Measurements from ENCODE around the gene AGAP1.
"Not testable (repeated sequence)": the region's sequence is repeated elsewhere in the genome, so short reads cannot be mapped to it uniquely, and the experiment has no call there.

AGAP1 gene

DNA sequence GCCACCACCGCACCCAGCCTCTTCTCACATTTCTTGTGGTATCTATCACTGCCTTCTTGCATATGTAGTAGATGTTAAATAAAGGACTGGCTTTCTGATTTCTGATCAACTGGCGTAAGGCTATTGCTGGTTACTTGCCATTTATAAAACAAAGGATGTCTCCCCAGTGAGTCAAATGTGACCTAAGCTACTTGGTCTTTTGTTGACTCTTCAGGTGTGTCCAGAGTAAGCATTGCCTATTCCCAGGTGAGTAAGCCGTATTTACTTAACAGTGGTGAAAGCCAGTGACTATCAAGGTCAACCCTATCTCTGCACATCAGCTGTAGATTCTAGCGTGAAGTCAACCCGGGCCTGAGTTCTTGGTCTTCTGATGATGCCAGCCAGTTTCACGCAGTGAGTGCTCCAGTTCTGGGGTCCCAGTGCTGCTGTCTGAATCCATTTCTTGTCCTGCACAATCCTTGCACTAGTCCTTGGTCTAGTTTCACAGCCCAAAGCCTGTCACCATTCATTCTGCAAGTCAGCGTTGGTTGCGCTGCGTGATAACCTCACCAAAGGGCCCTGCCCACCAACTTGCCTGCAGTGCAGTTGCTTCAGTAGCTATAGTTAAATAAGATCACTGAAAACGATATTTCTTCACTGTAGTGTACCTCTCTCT is 554.2 kb downstream of the AGAP1 start:
- no peak for DNase-seq

DNA sequence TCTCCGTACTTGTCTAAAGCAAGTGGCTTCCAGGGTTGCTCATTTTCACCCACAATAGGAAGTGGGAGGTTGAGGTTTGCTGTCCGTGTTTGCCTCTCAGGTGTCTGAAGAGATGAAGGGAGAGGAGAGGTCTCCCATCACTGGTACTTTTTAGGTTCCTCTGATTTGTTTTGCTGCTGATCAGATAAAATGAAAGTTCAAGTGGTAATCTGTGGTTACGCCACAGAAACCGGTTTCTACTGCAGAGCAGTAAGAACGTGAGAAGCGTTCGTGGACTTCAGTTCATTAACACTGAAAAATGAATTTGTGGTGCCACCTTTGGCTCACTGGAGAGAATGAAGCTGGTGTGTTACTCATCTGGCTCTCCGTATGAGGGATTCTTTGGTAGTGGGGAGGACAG is 556.1 kb downstream of the AGAP1 start:
- no peak for DNase-seq

DNA sequence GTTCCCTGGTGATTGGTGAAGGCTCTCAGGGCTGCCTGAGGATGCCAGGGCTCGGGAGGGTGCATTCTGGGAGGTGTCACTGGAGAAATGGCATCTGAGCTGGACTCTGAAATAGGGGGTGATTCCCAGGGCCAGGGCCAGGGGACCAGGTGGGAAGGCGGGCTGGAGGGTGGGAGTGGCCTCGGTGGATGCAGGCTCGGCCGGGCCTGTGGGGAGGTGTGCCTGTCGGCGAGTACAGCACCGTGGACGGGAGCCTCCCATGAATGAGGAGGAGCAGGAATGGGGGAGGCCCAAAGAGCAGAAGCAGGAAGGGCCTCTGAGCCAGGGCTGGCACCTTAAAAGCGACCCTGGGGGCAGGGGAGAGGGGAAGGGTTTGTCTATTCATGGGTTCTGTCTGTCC is 557.5 kb downstream of the AGAP1 start:
- no peak for DNase-seq

DNA sequence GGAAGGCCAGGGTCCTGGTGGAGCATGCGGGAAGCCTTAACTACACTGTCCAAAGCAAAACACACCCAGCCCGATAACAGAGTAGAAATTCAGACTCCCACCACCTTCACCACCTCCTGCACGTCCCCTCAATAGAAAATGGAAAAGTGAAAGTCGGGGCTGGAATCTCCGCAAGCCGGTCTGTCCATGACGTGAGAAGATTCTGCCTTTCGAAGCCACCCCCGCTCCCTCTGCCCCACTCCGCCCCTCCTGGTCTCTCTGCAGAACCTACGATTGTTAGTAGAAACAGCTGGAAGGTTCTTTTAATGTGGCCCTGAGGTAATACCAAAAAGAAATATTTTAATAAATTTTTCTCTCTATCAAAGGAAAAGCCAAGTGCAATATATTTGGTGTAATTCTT is 558.0 kb downstream of the AGAP1 start:
- DNase-seq = no peak

DNA sequence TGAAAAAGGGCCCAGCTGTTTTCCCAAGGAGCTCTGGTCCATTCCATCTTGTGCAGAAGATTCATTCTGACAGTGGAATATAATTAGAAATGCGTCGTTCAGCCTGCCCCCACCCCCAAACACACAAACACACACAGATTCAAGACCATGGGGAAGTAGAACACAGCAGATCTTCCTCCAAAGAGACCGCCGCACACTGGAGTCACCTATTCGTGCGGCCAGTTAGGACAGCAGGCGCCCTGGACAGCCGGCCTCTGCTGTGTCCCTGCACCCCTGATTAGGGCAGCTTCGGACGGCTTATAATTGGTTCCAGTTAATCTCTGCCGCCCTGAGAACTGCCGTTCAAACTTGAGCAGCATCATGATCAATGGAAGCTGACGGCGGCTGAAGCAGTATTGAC is 558.4 kb downstream of the AGAP1 start:
- DNase-seq = no peak

DNA sequence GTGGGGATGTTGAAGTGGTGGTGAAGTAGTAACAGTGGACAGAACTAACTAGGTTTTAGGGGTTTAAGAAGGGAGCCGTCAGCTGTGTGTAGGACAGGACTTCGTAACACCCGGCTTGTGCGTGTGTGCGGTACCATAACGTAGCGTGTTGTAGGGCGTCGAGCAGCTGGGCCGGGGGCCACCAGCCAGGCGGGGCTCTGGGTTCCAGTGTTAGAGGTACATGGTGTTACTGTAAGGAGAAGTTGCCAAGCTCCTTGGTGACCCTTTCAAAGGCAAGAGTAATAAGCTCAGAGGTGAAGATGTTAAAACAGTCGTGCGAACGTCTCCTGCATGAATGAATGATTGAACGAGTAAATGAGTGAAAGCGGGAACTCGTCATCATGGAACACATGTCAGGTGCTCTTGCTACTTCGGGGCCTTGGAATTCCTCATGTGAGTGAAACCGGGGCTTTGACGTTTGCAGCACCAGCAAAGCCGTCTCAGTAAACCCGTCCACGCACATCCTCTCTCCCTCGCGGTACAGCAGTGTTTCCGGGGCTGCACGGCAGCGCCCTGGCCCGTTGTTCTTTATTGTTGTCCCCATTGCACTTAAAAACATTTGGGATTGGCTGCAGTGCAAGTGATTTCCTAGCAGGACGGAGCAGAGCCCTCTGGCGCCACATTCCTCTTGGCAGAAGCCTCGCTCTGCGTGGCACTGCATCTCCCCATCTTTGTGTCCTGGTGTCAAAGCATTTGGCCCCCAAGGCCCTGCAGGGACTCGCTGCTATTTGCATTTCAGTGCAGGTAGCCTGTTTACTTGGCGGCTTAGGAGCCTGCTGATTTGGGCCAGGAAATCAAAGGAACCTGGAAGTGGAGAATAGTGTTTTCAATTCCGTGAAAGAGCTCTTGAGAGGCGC is 559.3 kb downstream of the AGAP1 start:
- DNase-seq = peak in 9 of 56 donors; percentile 7 to 24 (median 16)

DNA sequence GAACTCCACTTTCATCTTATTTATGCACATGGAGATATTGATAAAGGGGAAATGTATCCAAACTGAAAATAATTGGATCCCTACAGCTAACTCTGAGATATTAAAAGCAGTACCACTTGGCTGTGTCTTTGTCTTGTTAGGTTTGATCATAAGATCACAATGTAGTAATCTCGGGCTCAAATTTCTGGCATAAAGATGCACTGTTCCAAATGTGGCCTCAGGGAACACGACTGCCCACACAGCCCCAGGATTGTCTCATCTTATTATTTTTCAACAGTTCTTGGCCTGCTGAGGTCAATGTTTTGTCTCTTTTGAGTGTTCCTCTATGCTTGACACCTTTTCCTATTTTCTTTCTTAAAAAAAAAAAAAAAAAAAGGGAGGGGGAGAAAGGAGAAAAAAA is 560.3 kb downstream of the AGAP1 start:
- no peak for DNase-seq

DNA sequence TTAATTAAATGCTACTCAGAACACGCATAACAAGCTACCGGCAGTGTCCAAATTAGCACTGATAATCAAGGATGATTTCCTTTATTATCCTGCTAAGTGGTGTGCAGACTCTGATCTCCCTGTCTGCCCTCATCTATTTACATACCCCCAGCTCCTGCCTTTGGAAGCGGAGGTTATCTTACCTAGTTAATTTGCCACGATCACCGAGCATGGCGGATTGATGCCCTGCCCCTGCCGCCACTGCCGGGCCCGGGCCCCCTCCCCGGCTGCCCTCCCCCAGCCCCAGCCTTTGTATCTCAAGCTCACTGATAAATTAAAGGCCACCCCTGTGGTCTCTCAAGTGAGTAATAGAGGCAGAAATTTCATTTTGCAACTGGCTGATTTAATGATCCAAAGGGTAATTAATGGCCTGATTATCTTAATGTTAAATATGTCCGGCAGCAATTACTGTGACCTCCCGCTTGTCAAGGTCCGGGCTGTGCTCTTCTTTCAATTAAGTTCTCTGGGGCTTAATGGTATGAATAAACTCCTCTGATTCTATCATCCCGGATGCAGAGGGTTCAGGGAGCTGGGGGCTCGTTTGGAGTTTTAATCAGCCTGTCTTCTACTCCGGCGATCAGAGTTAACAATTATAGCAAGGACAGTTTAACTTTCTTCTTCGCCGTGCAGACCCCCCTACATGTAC is 560.9 kb downstream of the AGAP1 start:
- DNase-seq = no peak

DNA sequence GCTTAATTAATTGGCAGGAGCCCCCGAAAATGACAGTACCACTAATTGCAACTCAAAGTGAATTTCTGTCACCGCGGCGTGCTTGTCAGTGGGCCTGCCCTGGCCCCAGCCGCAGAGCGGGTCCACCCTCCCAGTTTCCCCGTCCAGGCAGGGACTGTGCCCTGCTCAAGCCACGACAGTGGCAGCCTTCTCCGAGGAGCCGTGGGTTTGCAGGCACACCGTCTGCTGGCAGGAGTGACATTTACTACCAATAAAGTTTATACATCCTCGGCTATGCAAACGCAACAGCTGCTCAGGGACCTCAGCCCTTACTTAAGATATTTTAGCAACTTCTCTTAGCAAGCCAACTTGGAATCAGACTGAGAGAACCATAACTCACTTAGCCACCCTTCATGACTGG is 561.6 kb downstream of the AGAP1 start:
- no peak for DNase-seq

DNA sequence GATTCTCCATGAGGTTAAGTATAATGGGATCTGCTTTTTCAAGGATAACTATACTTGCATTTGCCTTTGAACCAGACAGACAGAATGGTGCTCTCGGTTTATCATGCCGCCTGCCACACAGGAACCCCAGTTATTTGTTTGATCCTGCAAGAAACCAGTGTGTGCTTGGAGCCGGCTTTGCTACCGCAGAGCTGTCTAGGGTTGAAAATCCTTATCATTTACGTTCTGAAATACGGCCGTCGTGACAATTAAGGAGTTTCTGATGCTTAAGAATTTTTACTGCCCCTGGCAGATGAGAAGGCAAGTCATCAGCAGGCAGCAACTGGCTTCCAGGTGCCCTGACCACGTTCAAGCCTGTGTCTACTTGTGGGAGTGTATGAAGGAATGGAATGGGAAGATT is 562.3 kb downstream of the AGAP1 start:
- no peak for DNase-seq

DNA sequence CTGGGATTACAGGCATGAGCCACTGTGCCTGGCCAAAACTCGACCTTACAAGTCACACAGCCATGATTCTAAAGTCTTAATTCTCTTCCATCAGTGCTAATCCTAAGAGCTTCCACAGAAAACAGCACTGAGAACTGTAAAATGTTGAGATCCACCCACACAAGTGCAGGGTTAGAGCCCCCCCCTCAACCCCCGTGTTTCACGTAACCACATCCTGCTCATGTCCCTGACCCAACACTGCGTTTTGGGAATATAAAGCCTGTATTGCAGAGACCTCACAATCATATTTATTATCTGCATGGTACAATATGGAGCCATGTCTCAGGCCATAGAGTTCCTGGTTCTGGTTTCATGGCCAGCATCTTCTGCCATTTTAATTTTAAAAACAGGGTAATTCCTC is 563.5 kb downstream of the AGAP1 start:
- no peak for DNase-seq

DNA sequence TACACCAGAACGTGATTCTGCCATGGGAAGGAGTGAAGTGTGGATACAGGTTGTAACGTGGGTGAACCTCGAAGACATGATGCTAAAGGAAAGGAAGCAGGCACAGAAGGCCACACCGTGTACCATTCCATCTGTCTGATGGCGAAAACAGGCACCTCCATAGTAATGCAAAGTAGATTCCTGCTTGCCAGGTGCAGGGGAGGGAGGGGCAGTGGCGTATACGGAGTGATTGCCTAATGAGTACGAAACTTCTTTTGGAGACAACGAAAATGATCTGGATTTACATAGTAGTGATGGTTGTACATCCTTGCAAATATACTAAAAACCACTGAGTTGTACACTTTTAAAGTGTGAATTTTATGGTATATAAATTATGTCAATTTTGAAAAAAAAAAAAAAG is 567.7 kb downstream of the AGAP1 start:
- no peak for DNase-seq

DNA sequence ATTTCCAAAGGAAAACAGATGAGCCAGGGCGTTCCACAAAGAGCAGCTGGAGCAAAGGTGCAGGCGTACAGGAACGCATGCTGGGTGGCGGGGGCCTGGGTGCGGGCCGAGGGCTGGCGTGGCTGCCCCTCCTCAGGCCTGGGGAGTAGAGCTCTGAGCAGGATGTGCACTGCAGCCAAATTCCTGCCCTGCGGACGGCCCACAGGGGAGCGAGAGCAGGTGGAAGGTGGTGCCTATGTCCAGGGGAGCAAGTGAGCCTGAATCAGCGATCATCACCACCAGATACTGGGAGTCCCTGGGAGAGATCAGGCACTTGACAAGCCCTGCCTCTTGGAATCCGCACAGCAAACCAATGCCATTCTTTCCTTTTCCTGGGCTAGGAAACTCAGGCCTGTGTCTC is 568.1 kb downstream of the AGAP1 start:
- DNase-seq = no peak

DNA sequence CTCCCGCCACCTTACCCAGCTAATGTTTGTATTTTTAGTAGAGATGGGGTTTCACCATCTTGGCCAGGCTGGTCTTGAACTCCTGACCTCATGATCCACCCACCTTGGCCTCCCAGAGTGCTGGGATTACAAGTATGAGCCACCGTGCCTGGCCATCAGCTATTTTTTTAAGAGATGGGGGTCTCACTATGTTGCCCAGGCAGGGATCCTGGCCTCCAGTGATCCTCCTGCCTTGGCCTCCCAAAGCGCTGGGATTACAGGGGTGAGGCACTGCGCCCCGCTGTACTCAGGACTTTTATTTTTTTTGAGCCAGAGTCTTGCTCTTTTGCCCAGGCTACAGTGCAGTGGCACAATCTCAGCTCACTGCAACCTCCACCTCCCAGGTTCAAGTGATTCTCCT is 569.0 kb downstream of the AGAP1 start:
- DNase-seq = not testable (repeated sequence)

DNA sequence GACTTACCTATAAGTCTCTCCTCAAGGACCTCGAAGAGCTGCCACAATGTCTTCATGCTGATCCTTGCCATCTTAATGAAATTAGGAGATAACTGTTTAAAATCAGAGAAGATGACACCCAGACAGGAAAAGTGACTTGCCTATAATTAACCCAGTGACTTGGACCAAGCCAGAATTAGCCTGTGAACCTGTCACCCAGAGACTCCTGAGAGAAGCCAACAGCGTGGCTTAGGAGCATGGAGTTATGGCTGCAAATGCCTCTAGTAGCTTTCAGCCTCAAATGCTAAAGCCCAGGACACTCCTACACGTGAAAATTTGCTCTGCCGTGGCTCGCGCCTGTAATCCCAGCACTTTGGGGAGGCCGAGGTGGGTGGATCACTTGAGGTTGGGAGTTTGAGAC is 570.2 kb downstream of the AGAP1 start:
- DNase-seq = no peak

DNA sequence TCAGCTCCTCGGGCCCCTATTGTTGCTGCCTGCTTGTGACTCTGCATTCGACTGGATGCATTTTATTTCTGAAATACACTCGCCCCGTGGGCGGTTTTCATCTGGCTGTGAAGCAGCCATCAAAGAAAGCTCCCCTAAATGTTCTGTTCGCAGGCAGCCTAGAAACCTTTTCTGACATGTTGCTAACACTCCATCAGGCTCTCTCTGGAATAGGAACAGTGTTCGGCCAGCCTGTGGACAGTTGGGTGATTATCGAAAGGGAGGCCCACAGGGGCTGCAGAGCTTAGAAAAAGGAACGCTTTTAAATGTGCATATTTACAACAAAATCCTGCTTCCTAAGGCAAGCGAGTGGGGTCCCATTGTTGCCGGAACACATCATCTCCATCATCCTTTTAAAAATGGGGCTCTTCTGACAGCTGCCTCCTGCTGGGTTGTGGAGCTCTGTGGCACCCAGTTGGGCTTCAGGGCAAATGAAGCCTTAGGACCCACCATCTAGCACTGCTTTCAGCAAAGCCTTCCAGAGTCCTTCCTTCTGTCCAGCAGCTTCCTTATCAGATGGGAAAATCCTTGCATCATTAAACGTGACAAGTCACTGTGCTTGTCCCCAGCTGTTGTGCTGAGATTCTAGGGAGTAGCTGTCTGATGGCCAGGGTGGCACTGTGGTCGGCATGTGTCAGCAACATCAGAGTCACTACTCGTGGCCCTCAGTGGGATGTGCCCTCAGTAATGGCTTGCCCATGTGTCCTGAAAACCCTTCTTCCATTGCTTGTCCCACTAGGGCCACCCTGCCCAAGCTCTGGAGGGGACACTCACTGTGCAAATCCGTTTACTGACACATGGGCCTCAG is 571.7 kb downstream of the AGAP1 start:
- peak in 1 of 56 donors; percentile 22 for DNase-seq

DNA sequence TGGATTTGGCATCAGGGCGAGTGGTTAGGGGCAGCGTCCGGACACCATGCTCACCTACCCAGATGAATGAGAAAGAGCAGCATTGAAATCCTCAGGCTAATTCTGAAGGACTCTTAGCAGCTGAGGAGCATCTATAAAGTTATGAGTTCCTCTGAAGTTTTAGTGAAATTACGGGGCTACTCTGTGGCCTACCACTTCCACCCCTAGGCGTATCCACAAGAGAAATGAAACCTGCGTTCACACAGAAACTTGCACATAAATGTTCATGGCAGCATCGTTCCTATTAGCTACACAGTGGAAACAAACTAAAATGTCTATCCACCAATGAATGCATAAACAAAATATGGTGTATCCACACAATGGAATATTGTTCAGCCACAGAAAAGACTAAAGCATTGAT is 576.4 kb downstream of the AGAP1 start:
- no peak for DNase-seq

DNA sequence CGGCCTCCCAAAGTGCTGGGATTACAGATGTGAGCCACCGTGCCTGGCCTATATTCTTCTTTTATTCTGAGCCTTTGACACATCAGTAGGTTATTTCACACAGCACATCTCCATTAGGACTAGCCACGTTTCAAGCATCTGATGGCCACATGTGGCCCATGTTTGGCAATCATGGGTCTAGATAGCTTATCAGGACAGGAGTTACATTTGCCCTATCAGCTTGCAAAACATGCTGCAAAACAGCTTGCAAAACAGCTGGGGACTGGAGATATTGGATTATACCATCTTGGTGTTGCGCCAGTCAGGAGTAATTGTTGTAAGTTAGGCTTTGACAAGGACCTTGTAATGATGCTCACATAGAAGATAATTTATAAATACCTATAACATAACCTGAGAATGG is 579.4 kb downstream of the AGAP1 start:
- no peak for DNase-seq

DNA sequence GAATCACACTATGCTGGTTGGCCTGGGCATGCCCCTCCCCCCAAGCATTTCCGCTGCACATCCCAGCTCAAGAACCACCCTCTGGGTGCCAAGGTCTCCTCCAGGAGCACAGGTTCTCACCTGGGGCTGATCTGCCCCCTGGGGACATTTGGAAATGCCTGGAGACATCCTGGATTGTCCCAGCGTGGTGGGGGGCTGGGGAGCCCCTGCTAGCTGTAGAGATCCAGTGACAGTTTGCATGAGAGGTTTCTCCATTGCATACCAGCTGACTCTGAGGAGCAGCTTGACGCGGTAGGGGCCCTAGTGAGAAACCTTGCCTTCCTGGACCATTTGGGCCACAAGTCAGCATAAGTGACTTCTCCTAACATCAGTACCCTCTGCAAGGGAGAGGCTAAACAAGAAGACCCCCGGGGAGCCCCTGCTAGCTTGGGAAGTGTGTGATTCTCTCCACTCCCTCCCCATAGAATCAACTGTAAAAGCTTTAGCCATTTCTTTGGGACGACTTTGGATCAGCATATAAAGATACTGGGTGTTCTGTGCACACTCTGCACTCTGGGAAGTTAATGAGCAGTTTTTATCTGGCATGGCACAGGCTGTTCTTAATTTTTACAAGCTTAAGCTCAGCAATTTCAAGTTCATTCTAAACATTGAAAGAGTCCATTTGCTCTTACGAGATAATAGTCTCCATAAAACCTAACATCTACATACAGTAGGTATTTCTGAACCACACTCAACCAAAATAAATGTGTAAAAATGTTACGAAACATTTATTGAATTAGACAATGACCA is 580.2 kb downstream of the AGAP1 start:
- DNase-seq = no peak

DNA sequence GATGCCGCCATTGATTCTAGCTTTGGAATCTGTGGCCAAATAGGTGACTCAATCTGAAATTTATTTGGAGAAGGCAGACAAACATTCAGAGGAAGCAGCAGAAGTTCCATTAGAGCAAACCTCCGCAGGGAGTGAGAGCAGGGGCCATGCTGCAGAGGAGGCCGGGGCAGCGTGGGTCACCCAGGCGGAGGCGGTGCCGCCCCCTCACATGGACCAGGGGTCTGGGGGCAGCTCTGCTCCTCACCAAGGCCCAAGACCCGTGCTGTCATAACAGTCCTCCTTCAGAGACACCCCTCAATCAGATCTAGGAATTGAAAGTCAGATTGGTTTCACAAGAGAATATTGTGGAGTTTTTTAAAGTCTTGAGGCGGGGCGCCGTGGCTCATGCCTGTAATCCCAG is 582.0 kb downstream of the AGAP1 start:
- DNase-seq = no peak

Measured in nucleus accumbens (tissue), 56 donors.